IPS DF 4.7 (cell line): ENCODE results near the gene TENT4B.

Source experiments
- DNase-seq: peaks from one replicate; pipeline ENCODE4 v3.0.0-alpha.2; 2013; ENCODE audit warnings: low spot score; ENCODE audit errors: extremely low read depth

TENT4B gene

DNA sequence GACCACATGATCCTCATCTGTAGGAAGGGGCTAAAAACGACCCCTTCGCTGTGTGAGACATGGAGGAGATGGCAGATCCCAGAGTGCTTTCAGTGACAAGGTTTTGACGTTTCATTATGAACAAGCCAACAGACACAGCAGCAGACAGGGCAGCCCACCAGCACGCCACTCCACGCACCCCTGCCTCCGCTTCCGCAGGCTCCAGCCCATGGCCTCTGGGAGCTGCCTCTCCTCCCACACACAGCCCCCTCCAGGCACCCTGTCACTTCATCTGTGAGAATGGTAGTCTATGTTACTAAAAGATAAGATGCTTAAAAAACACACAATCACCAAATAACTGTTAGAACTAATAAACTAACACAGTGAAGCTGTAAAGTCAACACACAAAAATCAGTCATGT, 101.0 kb downstream of the TENT4B start:
- DNase-seq = no peak

DNA sequence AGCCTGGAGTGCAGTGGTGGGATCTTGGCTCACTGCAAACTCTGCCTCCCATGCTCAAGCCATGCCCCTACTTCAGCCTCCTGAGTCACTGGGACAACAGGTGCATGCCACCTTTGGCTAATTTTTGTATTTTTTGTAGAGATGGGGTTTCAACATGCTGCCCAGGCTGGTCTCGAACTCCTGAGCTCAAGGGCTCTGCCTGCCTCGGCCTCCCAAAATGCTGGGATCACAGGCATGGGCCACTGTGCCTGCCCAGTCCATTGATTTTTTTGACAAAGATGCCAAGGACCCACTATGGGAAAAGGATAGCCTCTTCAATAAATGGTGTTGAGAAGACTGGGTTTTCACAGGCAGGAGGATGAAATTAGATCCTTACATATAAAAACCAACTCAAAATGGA, 102.4 kb downstream of the TENT4B start:
- DNase-seq = no peak

DNA sequence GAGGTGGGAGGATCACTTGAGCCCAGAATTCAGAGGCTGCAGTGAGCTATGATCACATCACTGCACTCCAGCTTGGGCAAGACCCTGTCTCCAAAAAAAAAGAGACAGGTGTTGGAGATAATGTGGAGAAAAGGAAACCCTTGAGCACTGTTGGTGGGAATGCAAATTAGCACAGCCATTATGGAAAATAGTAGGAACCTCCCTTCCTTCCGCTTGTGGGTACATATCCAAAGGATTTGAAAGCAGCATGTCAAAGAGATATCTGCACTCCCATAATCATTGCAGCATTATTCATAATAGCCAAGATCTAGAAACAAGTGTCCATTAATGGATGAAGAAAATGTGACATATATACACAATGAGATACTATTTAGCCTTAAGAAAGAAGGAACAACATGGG, 103.5 kb downstream of the TENT4B start:
- no peak for DNase-seq

- DNase-seq = no peak
Observed at GRCh38 chr16:50257876-50258275, 104.8 kb downstream of the TENT4B start.

- DNase-seq = no peak
Observed at GRCh38 chr16:50259334-50260205, 106.5 kb downstream of the TENT4B start.

- DNase-seq = no peak
Observed at GRCh38 chr16:50260206-50261159, 107.4 kb downstream of the TENT4B start.

GRCh38 chr16:50261160-50261706, 108.1 kb downstream of the TENT4B start:
- no peak for DNase-seq

- DNase-seq = no peak
Observed at GRCh38 chr16:50261707-50262235, 108.7 kb downstream of the TENT4B start.

GRCh38 chr16:50263060-50263909, 110.2 kb downstream of the TENT4B start:
- DNase-seq = no peak

DNA sequence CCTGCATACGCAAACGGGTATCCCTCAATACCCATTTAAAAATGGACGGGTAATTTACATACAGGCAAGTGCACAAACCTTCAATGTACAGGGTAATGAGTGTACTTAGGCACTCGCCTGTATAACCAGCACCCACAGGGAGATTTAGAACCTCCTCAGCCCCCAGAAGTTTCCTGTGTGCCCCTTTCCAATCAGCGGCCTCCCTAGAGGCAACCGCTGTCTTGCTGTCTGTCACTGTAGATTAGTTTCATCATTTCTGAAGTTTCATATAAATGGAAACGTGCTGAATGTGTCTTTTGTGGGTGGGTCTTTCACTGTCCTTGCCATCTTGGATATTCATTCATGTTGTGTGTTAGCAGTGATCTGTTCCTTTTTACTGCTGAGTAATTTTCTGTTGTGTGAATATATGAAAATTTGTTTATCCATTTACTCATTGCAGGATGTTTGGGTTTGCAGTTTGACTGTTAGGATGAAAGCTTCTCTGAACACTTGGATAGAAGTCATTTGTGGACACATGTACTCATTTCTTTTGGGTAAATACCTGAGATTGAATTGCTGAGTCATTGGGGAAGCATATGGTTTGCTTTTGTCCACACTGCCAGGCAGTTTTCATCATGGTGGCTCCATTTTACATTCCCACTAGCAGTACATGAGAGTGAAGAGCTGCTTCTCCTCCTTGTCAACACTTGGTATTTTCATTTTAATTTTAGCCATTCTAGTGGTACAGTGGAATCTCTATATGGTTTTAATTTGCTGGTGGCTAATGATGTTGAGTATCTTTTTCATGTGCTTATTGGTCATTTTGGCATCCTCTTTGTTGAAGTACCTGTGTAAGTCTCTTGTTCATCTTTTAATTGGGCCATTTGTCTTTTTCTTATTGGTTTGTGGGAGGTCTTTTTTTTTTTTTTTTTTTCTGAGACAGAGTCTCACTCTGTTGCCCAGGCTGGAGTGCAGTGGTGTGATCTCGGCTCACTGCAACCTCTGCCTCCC, 111.1 kb downstream of the TENT4B start:
- DNase-seq = no peak

DNA sequence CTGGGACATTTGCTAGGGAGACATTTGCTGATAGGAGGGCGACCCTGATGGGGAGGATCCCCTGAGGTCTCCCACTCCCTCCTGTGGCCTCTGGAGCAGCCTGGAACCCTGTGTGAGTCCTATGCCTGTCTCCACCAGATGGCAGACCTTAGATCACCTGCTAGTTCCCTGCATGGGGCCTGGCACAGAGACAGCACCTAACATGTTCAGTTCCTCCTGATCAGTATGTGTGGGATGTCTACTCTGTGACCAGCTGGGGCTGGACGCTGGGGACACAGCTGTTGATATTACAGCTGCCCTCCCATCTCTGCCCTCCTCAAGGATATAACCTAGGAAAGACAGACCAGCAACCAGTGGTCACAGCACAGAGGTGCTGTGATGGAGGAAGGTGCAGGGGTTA, 112.2 kb downstream of the TENT4B start:
- DNase-seq = no peak

- no peak for DNase-seq
Observed at GRCh38 chr16:50265716-50266336, 112.7 kb downstream of the TENT4B start.

GRCh38 chr16:50266337-50267091, 113.4 kb downstream of the TENT4B start, which contains the start of gene ADCY7:
Gene ADCY7, plus strand, starts transcription at chr16:50266551. Its CDS starts 21,629 bp downstream, at chr16:50288180.
- DNase-seq = no peak

DNA sequence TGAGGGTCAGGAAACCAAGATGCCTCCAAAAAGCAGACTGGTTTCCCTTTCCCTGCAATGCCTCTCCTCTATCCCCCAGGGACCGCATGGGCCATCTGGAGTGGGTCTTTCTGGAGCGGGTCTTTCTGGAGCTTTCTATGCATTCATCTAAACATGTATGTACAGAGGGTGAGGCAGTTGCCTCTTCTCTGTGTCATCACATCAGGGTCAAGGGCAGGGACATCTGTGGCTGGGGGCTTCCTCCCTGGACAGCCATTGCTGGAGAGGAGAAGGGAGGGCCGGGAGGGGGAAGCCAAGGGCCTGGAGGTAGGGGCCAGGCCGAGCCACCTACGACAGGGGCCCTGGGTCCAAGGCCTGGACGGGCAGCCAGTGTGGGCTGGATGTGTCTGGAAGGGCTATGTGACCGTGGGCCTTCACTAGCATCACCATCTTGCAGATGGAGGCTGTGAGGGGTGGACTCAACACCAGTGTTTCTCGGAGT, 114.1 kb downstream of the TENT4B start:
- no peak for DNase-seq

GRCh38 chr16:50267651-50268050, 114.5 kb downstream of the TENT4B start:
- no peak for DNase-seq

GRCh38 chr16:50268352-50268751, 115.2 kb downstream of the TENT4B start:
- no peak for DNase-seq

- no peak for DNase-seq
Observed at GRCh38 chr16:50269061-50269705, 116.1 kb downstream of the TENT4B start.
